Measurements from ENCODE around the gene RBMS1. TPM values are rescaled to one million over a fixed set of nuclear protein-coding genes. Genes with fewer than 3 reads are reported as not detected.

Gene RBMS1
- total RNA-seq, 1 donor from 2014 or later, result 148 TPM

DNA sequence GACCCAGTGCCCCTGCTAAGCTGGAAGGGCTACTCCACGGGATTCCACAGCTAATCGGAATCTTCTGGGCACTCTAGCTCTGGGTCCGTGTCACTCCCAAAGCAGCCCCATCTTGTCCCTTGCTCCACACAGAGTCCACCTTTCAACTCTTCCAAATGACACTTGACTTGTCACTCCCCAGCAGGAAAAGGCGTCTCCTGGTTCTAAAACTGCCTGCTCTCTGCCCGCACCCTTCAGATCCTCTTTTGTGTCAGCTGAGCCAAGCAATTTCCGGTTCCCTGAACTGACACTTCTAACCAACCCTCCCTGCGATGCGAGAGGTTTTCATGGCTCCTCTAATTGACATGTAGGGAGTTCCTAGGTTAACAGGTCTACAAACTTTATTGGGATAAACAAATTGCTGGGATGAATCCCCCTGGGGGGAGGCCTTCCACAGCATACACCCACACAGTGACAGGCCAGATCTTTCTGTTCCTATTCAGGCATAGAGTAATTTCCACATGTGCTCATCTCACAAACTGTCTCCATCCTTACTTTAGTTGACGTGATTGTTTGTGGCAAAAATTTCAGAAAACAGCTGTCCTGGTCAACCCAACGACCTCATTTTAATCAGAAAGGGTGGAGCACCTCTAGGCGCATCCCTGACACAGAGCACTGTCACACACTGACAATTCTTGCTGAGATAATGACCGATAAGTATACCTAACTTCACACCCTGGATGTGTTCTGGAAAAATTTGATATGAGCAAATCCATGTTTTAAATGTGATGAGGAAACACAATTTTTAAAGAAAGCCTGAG lies 104.9 kb downstream of the RBMS1 start:
- H3K4me3 ChIP-seq (ENCODE audit: insufficient read depth, low read depth, low read length), result no peak overlapping the region
- H3K27ac ChIP-seq (ENCODE audit: low read depth, low read length), result peak overlapping the region; percentile 78
- H3K79me2 ChIP-seq (ENCODE audit: insufficient read depth, low read length), result peaks cover 99% of the 10 kb centered on the region
- FAIRE-seq (peak; percentile 49), DNase-seq (ENCODE audit: low read depth) (no peak)
- H2AFZ ChIP-seq (ENCODE audit: low read depth, low read length), result no peak overlapping the region
- peak overlapping the region; percentile 54 for H3K9ac ChIP-seq (ENCODE audit: low read length)
- H4K20me1 ChIP-seq (ENCODE audit: insufficient read depth, low read length), result peaks cover 65% of the 10 kb centered on the region
- no peaks in the 10 kb centered on the region for H3K9me3 ChIP-seq (ENCODE audit: insufficient read depth, low read depth, low read length)
- no peaks in the 10 kb centered on the region for H3K36me3 ChIP-seq (ENCODE audit: insufficient read depth, low read length)
- Mint-ChIP-seq H3K9me3 (ENCODE audit: unreplicated experiment) (no peaks in the 10 kb centered on the region), H3K36me3 (ENCODE audit: low read depth, unreplicated experiment) (peaks cover 3% of the 10 kb centered on the region), H3K27ac (ENCODE audit: unreplicated experiment) (peak overlapping the region; percentile 16), H3K4me1 (ENCODE audit: low read depth, unreplicated experiment) (peaks cover 70% of the 10 kb centered on the region), H3K4me3 (ENCODE audit: unreplicated experiment) (no peak overlapping the region), H3K27me3 (ENCODE audit: low read depth, unreplicated experiment) (no peaks in the 10 kb centered on the region)
- peak overlapping the region; percentile 63 for H3K4me2 ChIP-seq (ENCODE audit: low read length)
- no peaks in the 10 kb centered on the region for H3K27me3 ChIP-seq (ENCODE audit: insufficient read depth, low read length)
- H3K4me1 ChIP-seq (ENCODE audit: insufficient read depth, low read length), result peaks cover 55% of the 10 kb centered on the region
- TF ChIP-seq, protein P1, sequence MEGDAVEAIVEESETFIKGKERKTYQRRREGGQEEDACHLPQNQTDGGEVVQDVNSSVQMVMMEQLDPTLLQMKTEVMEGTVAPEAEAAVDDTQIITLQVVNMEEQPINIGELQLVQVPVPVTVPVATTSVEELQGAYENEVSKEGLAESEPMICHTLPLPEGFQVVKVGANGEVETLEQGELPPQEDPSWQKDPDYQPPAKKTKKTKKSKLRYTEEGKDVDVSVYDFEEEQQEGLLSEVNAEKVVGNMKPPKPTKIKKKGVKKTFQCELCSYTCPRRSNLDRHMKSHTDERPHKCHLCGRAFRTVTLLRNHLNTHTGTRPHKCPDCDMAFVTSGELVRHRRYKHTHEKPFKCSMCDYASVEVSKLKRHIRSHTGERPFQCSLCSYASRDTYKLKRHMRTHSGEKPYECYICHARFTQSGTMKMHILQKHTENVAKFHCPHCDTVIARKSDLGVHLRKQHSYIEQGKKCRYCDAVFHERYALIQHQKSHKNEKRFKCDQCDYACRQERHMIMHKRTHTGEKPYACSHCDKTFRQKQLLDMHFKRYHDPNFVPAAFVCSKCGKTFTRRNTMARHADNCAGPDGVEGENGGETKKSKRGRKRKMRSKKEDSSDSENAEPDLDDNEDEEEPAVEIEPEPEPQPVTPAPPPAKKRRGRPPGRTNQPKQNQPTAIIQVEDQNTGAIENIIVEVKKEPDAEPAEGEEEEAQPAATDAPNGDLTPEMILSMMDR (IDR thresholded peaks at IDR 0.05; ENCODE audit: insufficient read depth, low read depth, low read length), result no peak
- no peak for TF ChIP-seq EZH2 (IDR thresholded peaks at IDR 0.05; ENCODE audit: insufficient read depth, low read length)

GRCh38 chr2:160387558-160388262 lies 105.9 kb downstream of the RBMS1 start:
- DNase-seq (ENCODE audit: low read depth) (peak; percentile 100), FAIRE-seq (peak; percentile 96)
- peak overlapping the region; percentile 67 for H3K9ac ChIP-seq (ENCODE audit: low read length)
- peaks cover 65% of the 10 kb centered on the region for H4K20me1 ChIP-seq (ENCODE audit: insufficient read depth, low read length)
- H3K27ac Mint-ChIP-seq (ENCODE audit: unreplicated experiment), result peak overlapping the region; percentile 16
- H3K4me3 ChIP-seq (ENCODE audit: insufficient read depth, low read depth, low read length), result peak overlapping the region; percentile 2
- no peaks in the 10 kb centered on the region for H3K27me3 ChIP-seq (ENCODE audit: insufficient read depth, low read length)
- H2AFZ ChIP-seq (ENCODE audit: low read depth, low read length), result no peak overlapping the region
- TF ChIP-seq EZH2 (IDR thresholded peaks at IDR 0.05; ENCODE audit: insufficient read depth, low read length), result no peak
- TF ChIP-seq, protein P1 (IDR thresholded peaks at IDR 0.05; ENCODE audit: insufficient read depth, low read depth, low read length), result no peak
- H3K27me3 Mint-ChIP-seq (ENCODE audit: low read depth, unreplicated experiment), result no peaks in the 10 kb centered on the region
- peaks cover 3% of the 10 kb centered on the region for H3K36me3 Mint-ChIP-seq (ENCODE audit: low read depth, unreplicated experiment)
- peak overlapping the region; percentile 81 for H3K27ac ChIP-seq (ENCODE audit: low read depth, low read length)
- H3K4me1 Mint-ChIP-seq (ENCODE audit: low read depth, unreplicated experiment), result peaks cover 63% of the 10 kb centered on the region
- H3K79me2 ChIP-seq (ENCODE audit: insufficient read depth, low read length), result peaks cover 99% of the 10 kb centered on the region
- no peaks in the 10 kb centered on the region for H3K9me3 ChIP-seq (ENCODE audit: insufficient read depth, low read depth, low read length)
- peaks cover 55% of the 10 kb centered on the region for H3K4me1 ChIP-seq (ENCODE audit: insufficient read depth, low read length)
- no peaks in the 10 kb centered on the region for H3K9me3 Mint-ChIP-seq (ENCODE audit: unreplicated experiment)
- no peaks in the 10 kb centered on the region for H3K36me3 ChIP-seq (ENCODE audit: insufficient read depth, low read length)
- H3K4me2 ChIP-seq (ENCODE audit: low read length), result peak overlapping the region; percentile 63
- no peak overlapping the region for H3K4me3 Mint-ChIP-seq (ENCODE audit: unreplicated experiment)
